HepG2 (cell line): ENCODE measurements around the gene FNDC3B. TPM values are rescaled to one million over a fixed set of nuclear protein-coding genes. Genes with fewer than 3 reads are reported as not detected.

ENCODE experiments used
- ATAC-seq: fragments of 200-7000 bp; cut with Tn5 transposase; 3 replicates; pipeline ENCODE4 v1.9.1; 2020; ENCODE audit warnings: mild to moderate bottlenecking, moderate library complexity
- BruUV-seq: library from RNA; stranded (reverse); fragments of 400-500 nt; replicated peaks from 2 replicates; lab custom pipeline; 2021; lab: Mats Ljungman, UMichigan
- CTCF ChIA-PET: fragments of 300-600 bp; formaldehyde crosslinking; extraction: SDS; loops from one replicate; lab custom pipeline; 2021; ENCODE audit warnings: low total read pairs, inconsistent platforms, low intra/inter-chr PET ratio; lab: Yijun Ruan, JAX
- POLR2A ChIA-PET: fragments of 350-600 bp; sonication (Branson Sonifier 250); formaldehyde crosslinking; loops from one replicate; lab custom pipeline; 2020; ENCODE audit warnings: antibody characterized with exemption, inconsistent platforms; lab: Yijun Ruan, JAX
- DNase-seq: peaks from one replicate; pipeline ENCODE4 v3.0.0-alpha.2; 2015; ENCODE audit warnings: low spot score
- FAIRE-seq: peaks from 3 replicates; lab custom pipeline; 2011; peaks lifted over from hg19 to GRCh38; lab: Jason Lieb, UNC
- H2AFZ ChIP-seq: one replicate; pipeline ENCODE4 v1.6.1; 2011; ENCODE audit warnings: low read length, inconsistent platforms
- H3K27ac ChIP-seq: fragments of 300-600 bp; 3 replicates; pipeline ENCODE4 v1.8.0; 2011; ENCODE audit warnings: mixed run types, mild to moderate bottlenecking, mixed read lengths, low read length, inconsistent platforms; ENCODE audit not compliant: insufficient read depth; ENCODE audit errors: extremely low read length
- H3K27me3 ChIP-seq, 2 experiments: fragments of 200-600 bp in 1 of 2; 2 replicates in 1 of 2; 3 replicates in 1 of 2; pipeline versions ENCODE4 v1.6.0 to v1.8.0; 2011; ENCODE audit warnings: low read length in 2 of 2, mild to moderate bottlenecking in 2 of 2, moderate library complexity in 2 of 2, inconsistent platforms in 1 of 2; ENCODE audit not compliant: insufficient read depth in 2 of 2, control insufficient read depth in 1 of 2
- H3K36me3 ChIP-seq, 2 experiments: fragments of 200-600 bp in 1 of 2; replicated peaks in 1 of 2; 2 replicates in 1 of 2; 3 replicates in 1 of 2; pipeline versions ENCODE4 v1.5.1 to v1.8.0; 2011; ENCODE audit warnings: low read length in 2 of 2, inconsistent platforms in 1 of 2; ENCODE audit not compliant: insufficient read depth in 2 of 2, control insufficient read depth in 1 of 2
- H3K4me1 ChIP-seq: 2 replicates; pipeline ENCODE4 v1.5.1; 2012; ENCODE audit warnings: low read length, inconsistent platforms; ENCODE audit not compliant: insufficient read depth
- H3K4me2 ChIP-seq: 2 replicates; pipeline ENCODE4 v1.6.0; 2011; ENCODE audit warnings: low read depth, low read length, inconsistent platforms
- H3K4me3 ChIP-seq, 3 experiments: fragments of 200-600 bp in 1 of 3; sonication (generic), shearing (Covaris generic) in 1 of 3; replicated peaks in 1 of 3; 2 replicates each; pipeline ENCODE4 v1.5.1; 2011 to 2016; ENCODE audit warnings: low read length in 3 of 3, inconsistent platforms in 2 of 3, low read depth in 2 of 3, mild to moderate bottlenecking in 2 of 3, control low read depth in 1 of 3, mixed read lengths in 1 of 3; ENCODE audit not compliant: insufficient read depth in 1 of 3
- H3K79me2 ChIP-seq: one replicate; pipeline ENCODE4 v1.6.1; 2011; ENCODE audit warnings: low read length, inconsistent platforms; ENCODE audit not compliant: insufficient read depth
- H3K9ac ChIP-seq: 2 replicates; pipeline ENCODE4 v1.6.0; 2011; ENCODE audit warnings: mild to moderate bottlenecking, low read depth, low read length, inconsistent platforms; ENCODE audit not compliant: insufficient read depth
- H3K9me3 ChIP-seq: 2 replicates; pipeline ENCODE4 v1.5.1; 2012; ENCODE audit warnings: mild to moderate bottlenecking, low read length
- H4K20me1 ChIP-seq: 2 replicates; pipeline ENCODE4 v1.6.0; 2011; ENCODE audit warnings: inconsistent platforms, mild to moderate bottlenecking, low read length, moderate library complexity; ENCODE audit not compliant: insufficient read depth
- IKZF4 ChIP-seq: sonication (generic); formaldehyde crosslinking; IDR thresholded peaks from 2 replicates; pipeline ENCODE4 v1.5.1; 2020; ENCODE audit warnings: borderline replicate concordance, mild to moderate bottlenecking, low read depth, missing genetic modification reagents; ENCODE audit errors: not compliant biosample characterization
- KDM1A ChIP-seq: IDR thresholded peaks from 2 replicates; pipeline ENCODE4 v1.6.1; 2016; ENCODE audit warnings: missing compliant biosample characterization
- SNAPC5 ChIP-seq: sonication (generic); formaldehyde crosslinking; IDR thresholded peaks from 2 replicates; pipeline ENCODE4 v1.8.1; 2023; ENCODE audit warnings: mild to moderate bottlenecking, missing genetic modification reagents, borderline replicate concordance
- ZNF121 ChIP-seq: sonication (generic); formaldehyde crosslinking; IDR thresholded peaks from 2 replicates; pipeline ENCODE4 v1.5.0; 2020; ENCODE audit warnings: mild to moderate bottlenecking, missing genetic modification reagents
- ZNF264 ChIP-seq: sonication (generic); formaldehyde crosslinking; IDR thresholded peaks from 2 replicates; pipeline ENCODE4 v1.4.0; 2020; ENCODE audit warnings: missing genetic modification reagents
- ZNF280D ChIP-seq: sonication (generic); formaldehyde crosslinking; IDR thresholded peaks from 2 replicates; pipeline ENCODE4 v1.5.1; 2020; ENCODE audit warnings: mild to moderate bottlenecking, missing genetic modification reagents
- ZNF605 ChIP-seq: sonication (generic); formaldehyde crosslinking; IDR thresholded peaks from 2 replicates; pipeline ENCODE4 v1.8.0; 2022; ENCODE audit warnings: mild to moderate bottlenecking, missing genetic modification reagents
- ZNF615 ChIP-seq: sonication (generic); formaldehyde crosslinking; IDR thresholded peaks from 2 replicates; pipeline ENCODE4 v1.5.0; 2020; ENCODE audit warnings: mild to moderate bottlenecking, missing genetic modification reagents, borderline replicate concordance
- ZUFSP ChIP-seq: sonication (generic); formaldehyde crosslinking; IDR thresholded peaks from 2 replicates; pipeline ENCODE4 v1.9.0; 2021; ENCODE audit warnings: missing genetic modification reagents, mild to moderate bottlenecking, borderline replicate concordance
- WGBS: methylation state at CpG from one replicate; pipeline ENCODE4 v1.1.6; 2017; ENCODE audit warnings: low lambda C conversion rate; 5-methylcytosine and 5-hydroxymethylcytosine counted together
- in situ Hi-C: cut with HindIII; loops from 2 replicates; pipeline ENCODE4 v1.10.0; 2017; ENCODE audit warnings: low pct_unique_long_range_greater_than_20kb; ENCODE audit not compliant: extremely low pct_ligation_motif_present
- intact Hi-C: fragments of 100-400 bp; cut with micrococcal nuclease; formaldehyde crosslinking; loops from one replicate; pipeline ENCODE4 v1.10.0; 2022; ENCODE audit not compliant: unreplicated experiment
- polyA plus RNA-seq, 8 experiments: library from polyadenylated mRNA; depleted of rRNA in 3 of 8; stranded (reverse) in 7 of 8; unstranded in 1 of 8; fragments of >200 nt; fragmentation: Illumina TruSeq in 4 of 8; extraction: Trizol in 4 of 8; gene quantifications; 2 replicates each; pipeline versions ENCODE4 v1.2.1 to v1.2.3, GENCODE V29; 2011 to 2016; ENCODE audit warnings: low read depth in 4 of 8, missing spikeins in 1 of 8, mixed read lengths in 1 of 8; ENCODE audit not compliant: insufficient read depth in 1 of 8
- total RNA-seq, 5 experiments: library from RNA; depleted of rRNA; stranded (reverse); fragments of >200 nt; fragmentation: Illumina TruSeq; extraction: Trizol; gene quantifications; 2 replicates each; pipeline ENCODE4 v1.2.3, GENCODE V29; 2016; ENCODE audit warnings: low read depth in 1 of 5

Gene FNDC3B
- total and polyA plus RNA-seq, 2 of the 13 experiments (the other 11 are each of a cell fraction or from before 2014, with no cell fraction given), result 74.8 to 103 TPM

GRCh38 chr3:172051957-172052354, 12.6 kb downstream of the FNDC3B start:
- Histone ChIP-seq H3K36me3 (peaks cover 9 to 76% of the 10 kb centered on the region in 2 experiments), H3K4me3 (no peak overlapping the region), H3K27me3 (no peaks in the 10 kb centered on the region), H3K4me2 (peak overlapping the region; percentile 22; the same call in 1 of the 2 replicates), H3K27ac (peak overlapping the region; percentile 25), H3K79me2 (peaks cover 98% of the 10 kb centered on the region), H3K9ac (no peak overlapping the region), H3K9me3 (no peaks in the 10 kb centered on the region), H4K20me1 (peaks cover 98% of the 10 kb centered on the region), H2AFZ (no peak overlapping the region), H3K4me1 (peaks cover 100% of the 10 kb centered on the region)
- WGBS, result 94% methylated on average over 5 of the region's 5 CpGs
- ChIA-PET CTCF (no interaction called here), POLR2A (interaction anchor here (1.2 to 1.7 kb wide), 2 partner anchors 10 to 211 kb away, joined by 3 to 8 read pairs; no protein-coding TSS in a partner anchor)
- in situ Hi-C loops, result no loop called here
- FAIRE-seq (no peak), ATAC-seq (no peak), DNase-seq (no peak)
- TF ChIP-seq ZNF264 (CRISPR knock-in tag), result no peak
- no peak for TF ChIP-seq KDM1A
- no peak for TF ChIP-seq IKZF4
- TF ChIP-seq ZNF121 (CRISPR knock-in tag), result peak; percentile 61; the same call in 1 of the 2 replicates
- TF ChIP-seq ZNF280D (CRISPR knock-in tag), result no peak
- no peak for TF ChIP-seq ZNF605 (CRISPR knock-in tag)
- no peak for TF ChIP-seq ZUFSP (CRISPR knock-in tag)
- no peak for TF ChIP-seq ZNF615
- no peak for TF ChIP-seq SNAPC5 (CRISPR knock-in tag)
- BruUV-seq, result no TSS peak
- intact Hi-C loops, result no loop called here
